ENCODE measurements around the gene ERMP1. TPM values are rescaled to one million over a fixed set of nuclear protein-coding genes. Genes with fewer than 3 reads are reported as not detected.

Gene ERMP1
- total and polyA plus RNA-seq, 2 experiments from 2014 or later = 15.9 to 22.4 TPM

- H2AFZ ChIP-seq = no peak overlapping the region
- no peak for DNase-seq (ENCODE audit: low spot score)
- H3K79me2 ChIP-seq = no peaks in the 10 kb centered on the region
- WGBS (ENCODE audit: low lambda C conversion rate, missing lambda C conversion rate) = 95% methylated on average over 1 of the region's 1 CpG
- no peaks in the 10 kb centered on the region for H3K27me3 ChIP-seq
- H3K4me1 ChIP-seq (ENCODE audit: insufficient read depth) = no peaks in the 10 kb centered on the region
- no peaks in the 10 kb centered on the region for H3K36me3 ChIP-seq (replicated peaks; ENCODE audit: insufficient read depth, low read depth)
- H3K27ac ChIP-seq = no peak overlapping the region
- no peak overlapping the region for H3K4me2 ChIP-seq
- no peaks in the 10 kb centered on the region for H3K9me3 ChIP-seq (ENCODE audit: low read depth)
- no peak overlapping the region for H3K4me3 ChIP-seq
- TF ChIP-seq CTCF (IDR thresholded peaks at IDR 0.05; ENCODE audit: poor library complexity) = no peak
- TF ChIP-seq EZH2phosphoT487 (IDR thresholded peaks at IDR 0.05; ENCODE audit: low read depth, severe bottlenecking, unreplicated experiment) = no peak
- no peak for TF ChIP-seq EZH2 (IDR thresholded peaks at IDR 0.05; ENCODE audit: borderline replicate concordance)
- H4K20me1 ChIP-seq (ENCODE audit: insufficient read depth, poor library complexity, severe bottlenecking) = no peaks in the 10 kb centered on the region
- H3K9me2 ChIP-seq (replicated peaks; ENCODE audit: insufficient read depth) = no peaks in the 10 kb centered on the region
Observed at GRCh38 chr9:5815461-5815860, 17.5 kb downstream of the ERMP1 start.

- no peak overlapping the region for H3K4me2 ChIP-seq
- no peak for TF ChIP-seq CTCF (IDR thresholded peaks at IDR 0.05; ENCODE audit: poor library complexity)
- TF ChIP-seq EZH2phosphoT487 (IDR thresholded peaks at IDR 0.05; ENCODE audit: low read depth, severe bottlenecking, unreplicated experiment) = no peak
- no peak for TF ChIP-seq EZH2 (IDR thresholded peaks at IDR 0.05; ENCODE audit: borderline replicate concordance)
Observed at GRCh38 chr9:5813824-5814223, 19.1 kb downstream of the ERMP1 start.

GRCh38 chr9:5811751-5812150, 21.2 kb downstream of the ERMP1 start:
- TF ChIP-seq EZH2phosphoT487 (IDR thresholded peaks at IDR 0.05; ENCODE audit: low read depth, severe bottlenecking, unreplicated experiment) (no peak), CTCF (IDR thresholded peaks at IDR 0.05; ENCODE audit: poor library complexity) (no peak), EZH2 (IDR thresholded peaks at IDR 0.05; ENCODE audit: borderline replicate concordance) (no peak)
- H3K4me3 ChIP-seq = no peak overlapping the region
- H3K27me3 ChIP-seq = no peaks in the 10 kb centered on the region
- no peaks in the 10 kb centered on the region for H3K9me3 ChIP-seq (ENCODE audit: low read depth)
- H3K27ac ChIP-seq = no peak overlapping the region
- no peaks in the 10 kb centered on the region for H3K79me2 ChIP-seq
- no peaks in the 10 kb centered on the region for H3K36me3 ChIP-seq (replicated peaks; ENCODE audit: insufficient read depth, low read depth)
- no peak for DNase-seq (ENCODE audit: low spot score)
- H2AFZ ChIP-seq = no peak overlapping the region
- H4K20me1 ChIP-seq (ENCODE audit: insufficient read depth, poor library complexity, severe bottlenecking) = no peaks in the 10 kb centered on the region
- no peaks in the 10 kb centered on the region for H3K9me2 ChIP-seq (replicated peaks; ENCODE audit: insufficient read depth)
- H3K4me1 ChIP-seq (ENCODE audit: insufficient read depth) = no peaks in the 10 kb centered on the region
- 92% methylated on average over 1 of the region's 1 CpG for WGBS (ENCODE audit: low lambda C conversion rate, missing lambda C conversion rate)
- no peak overlapping the region for H3K4me2 ChIP-seq

More at GRCh38 chr9:5813824-5814223, 19.1 kb downstream of the ERMP1 start:
- no peak overlapping the region for H3K4me3 ChIP-seq
- 83% methylated on average over 3 of the region's 3 CpGs for WGBS (ENCODE audit: low lambda C conversion rate, missing lambda C conversion rate)
- no peak overlapping the region for H3K27ac ChIP-seq
- no peaks in the 10 kb centered on the region for H3K9me3 ChIP-seq (ENCODE audit: low read depth)
- H2AFZ ChIP-seq = no peak overlapping the region
- no peaks in the 10 kb centered on the region for H3K27me3 ChIP-seq
- no peaks in the 10 kb centered on the region for H3K36me3 ChIP-seq (replicated peaks; ENCODE audit: insufficient read depth, low read depth)
- H4K20me1 ChIP-seq (ENCODE audit: insufficient read depth, poor library complexity, severe bottlenecking) = no peaks in the 10 kb centered on the region
- H3K79me2 ChIP-seq = no peaks in the 10 kb centered on the region
- no peaks in the 10 kb centered on the region for H3K4me1 ChIP-seq (ENCODE audit: insufficient read depth)
- no peaks in the 10 kb centered on the region for H3K9me2 ChIP-seq (replicated peaks; ENCODE audit: insufficient read depth)
- DNase-seq (ENCODE audit: low spot score) = no peak

- Histone ChIP-seq H4K20me1 (ENCODE audit: insufficient read depth, poor library complexity, severe bottlenecking) (no peaks in the 10 kb centered on the region), H2AFZ (no peak overlapping the region), H3K9me3 (ENCODE audit: low read depth) (no peaks in the 10 kb centered on the region), H3K4me1 (ENCODE audit: insufficient read depth) (peaks cover 8% of the 10 kb centered on the region), H3K79me2 (no peaks in the 10 kb centered on the region), H3K4me3 (no peak overlapping the region), H3K27ac (no peak overlapping the region), H3K9me2 (replicated peaks; ENCODE audit: insufficient read depth) (no peaks in the 10 kb centered on the region), H3K36me3 (replicated peaks; ENCODE audit: insufficient read depth, low read depth) (no peaks in the 10 kb centered on the region), H3K4me2 (no peak overlapping the region), H3K27me3 (no peaks in the 10 kb centered on the region)
- no peak for TF ChIP-seq EZH2 (IDR thresholded peaks at IDR 0.05; ENCODE audit: borderline replicate concordance)
- no peak for TF ChIP-seq CTCF (IDR thresholded peaks at IDR 0.05; ENCODE audit: poor library complexity)
- no peak for TF ChIP-seq EZH2phosphoT487 (IDR thresholded peaks at IDR 0.05; ENCODE audit: low read depth, severe bottlenecking, unreplicated experiment)
- 74% methylated on average over 3 of the region's 3 CpGs for WGBS (ENCODE audit: low lambda C conversion rate, missing lambda C conversion rate)
- peak; percentile 9 for DNase-seq (ENCODE audit: low spot score)
Observed at GRCh38 chr9:5805478-5805877, 27.4 kb downstream of the ERMP1 start.

All from hepatocyte (in vitro differentiated cells).